Measurements from ENCODE around the gene MASP2. TPM values are rescaled to one million over a fixed set of nuclear protein-coding genes. Genes with fewer than 3 reads are reported as not detected.

The MASP2 gene
- not detected for total RNA-seq

DNA sequence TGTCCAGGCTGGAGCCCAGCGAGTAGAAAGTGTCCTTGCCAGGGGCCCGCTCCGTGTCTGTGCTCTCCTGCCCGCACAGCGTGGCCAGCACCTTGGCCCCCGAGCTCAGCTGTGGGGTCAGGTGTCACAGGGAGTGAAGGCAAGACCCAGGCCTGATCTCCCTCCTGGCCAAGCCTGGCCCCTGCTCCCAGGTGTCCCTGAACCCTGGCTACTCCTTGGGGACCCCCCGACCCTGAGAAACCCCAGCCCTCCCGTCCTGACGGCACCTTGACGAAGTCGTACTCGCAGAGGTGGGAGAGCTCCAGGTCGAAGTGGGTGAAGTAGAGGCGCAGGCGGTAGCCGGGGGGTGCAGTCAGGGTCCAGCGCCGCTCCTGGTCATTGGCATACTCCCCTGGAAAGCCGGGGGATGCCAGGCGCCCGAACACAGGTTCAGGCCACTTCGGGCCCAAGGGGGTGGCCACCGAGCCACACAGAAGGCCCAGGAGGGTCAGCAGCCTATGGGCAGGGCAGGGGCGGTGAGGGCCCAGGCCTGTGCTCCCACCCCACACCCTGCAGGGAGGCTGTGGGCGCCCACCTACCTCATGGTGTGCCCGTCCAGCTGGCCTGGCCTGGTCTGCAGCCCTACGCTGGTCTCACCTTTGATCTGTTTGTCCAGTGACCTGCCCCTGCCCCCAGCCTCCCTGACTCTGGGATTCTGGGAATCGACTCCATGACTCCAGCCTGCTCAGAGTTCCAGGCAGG lies at the start of gene MASP2:
Gene MASP2 (minus strand): TSS at position 615 of the 741 bp plus-strand sequence. CDS start 32 bp downstream, at position 583.

DNA sequence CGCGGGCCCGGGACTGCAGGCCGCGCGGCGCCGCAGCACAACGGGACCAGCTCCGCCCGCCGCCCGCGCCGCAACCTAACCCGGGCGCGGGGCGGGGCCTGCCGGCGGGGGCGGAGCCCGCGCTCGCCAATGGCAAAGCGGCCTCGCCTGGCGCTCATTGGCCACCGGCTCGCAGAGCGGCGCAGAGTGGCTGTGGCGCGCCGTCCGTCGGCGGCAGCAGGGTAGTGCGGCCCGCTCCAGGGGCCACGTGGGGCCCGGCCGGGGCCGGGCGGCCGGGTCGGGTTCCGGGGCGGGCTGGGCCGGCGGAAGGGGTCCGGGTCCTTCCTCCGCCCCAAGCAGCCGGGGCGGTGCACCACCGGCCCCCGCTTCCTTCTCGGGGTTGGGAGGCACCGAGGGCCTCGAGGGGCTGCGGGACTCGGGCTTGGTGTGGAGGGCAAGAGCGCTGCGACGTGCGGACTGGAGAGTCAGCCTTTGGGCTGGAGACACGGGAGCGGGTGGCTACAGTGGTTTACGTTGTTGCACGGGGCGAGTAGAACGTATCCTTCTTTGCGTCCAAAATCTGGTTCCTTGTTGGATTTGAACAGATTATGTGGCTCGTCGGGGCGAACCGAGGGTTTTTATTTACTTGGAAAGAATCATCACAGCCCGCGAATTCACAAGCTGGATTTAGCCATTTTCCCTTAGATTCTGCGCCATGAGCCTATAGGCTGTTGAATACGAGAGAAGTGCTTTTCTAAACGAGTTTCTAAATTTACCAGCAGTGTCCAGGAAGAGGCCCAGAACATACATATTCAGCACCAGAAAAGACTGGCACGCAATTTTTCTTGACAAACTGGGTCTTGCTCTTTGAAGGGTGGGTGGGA lies 13.2 kb upstream of the MASP2 start, which contains the start of gene SRM:
Gene SRM (minus strand): TSS at position 51 of the 863 bp plus-strand sequence. CDS start 75 bp downstream, outside the sequence.

GRCh38 chr1:11012260-11013159 lies 34.5 kb downstream of the MASP2 start, which contains the start of gene TARDBP:
TARDBP (plus strand) TSS chr1:11012654; CDS start chr1:11013728, 1,074 bp downstream.

Other genes with a start within 250 kb of the MASP2 start
- gene TARDBP, start 34.6 kb downstream of the MASP2 start, total RNA-seq = 215 TPM
- gene SRM, start 12.8 kb upstream of the MASP2 start, total RNA-seq = 21.1 TPM
- 81.6 TPM for gene EXOSC10, start 52.6 kb upstream of the MASP2 start, total RNA-seq
- gene ANGPTL7, start 142.1 kb upstream of the MASP2 start, total RNA-seq = 33.2 TPM
- 64.4 TPM for gene MTOR, start 215.3 kb upstream of the MASP2 start, total RNA-seq
- 17.9 TPM for gene UBIAD1, start 226.0 kb upstream of the MASP2 start, total RNA-seq

Measured in camera-type eye (tissue), 1 donor.